Keratinocyte (primary cell): ENCODE measurements around the gene EIF2D. TPM values are rescaled to one million over a fixed set of nuclear protein-coding genes. Genes with fewer than 3 reads are reported as not detected.

ENCODE experiments used
- DNase-seq: peaks from one replicate; pipeline ENCODE4 v3.0.0-alpha.2; 2011; ENCODE audit warnings: low read depth, missing footprints, low spot score
- FAIRE-seq: peaks from 2 replicates; lab custom pipeline; 2011; peaks lifted over from hg19 to GRCh38; lab: Jason Lieb, UNC
- H2AFZ ChIP-seq: 2 replicates; pipeline ENCODE4 v1.6.0; 2012; ENCODE audit warnings: low read length, control low read depth, inconsistent platforms; ENCODE audit not compliant: control insufficient read depth
- H3K27ac ChIP-seq: 2 replicates; pipeline ENCODE4 v1.5.1; 2011; ENCODE audit warnings: low read length; ENCODE audit not compliant: control insufficient read depth, insufficient read depth
- H3K27me3 ChIP-seq: 3 replicates; pipeline ENCODE4 v1.6.0; 2011; ENCODE audit warnings: low read length; ENCODE audit not compliant: control insufficient read depth, insufficient read depth; ENCODE audit errors: extremely low read depth
- H3K36me3 ChIP-seq, 2 experiments: 2 replicates in 1 of 2; 3 replicates in 1 of 2; pipeline ENCODE4 v1.5.1; 2011; ENCODE audit warnings: low read length in 2 of 2, mild to moderate bottlenecking in 1 of 2; ENCODE audit not compliant: control insufficient read depth in 2 of 2, insufficient read depth in 2 of 2; ENCODE audit errors: extremely low read depth in 1 of 2
- H3K4me1 ChIP-seq: 3 replicates; pipeline ENCODE4 v1.5.1; 2011; ENCODE audit warnings: low read length; ENCODE audit not compliant: control insufficient read depth, insufficient read depth; ENCODE audit errors: extremely low read depth
- H3K4me2 ChIP-seq: 3 replicates; pipeline ENCODE4 v1.6.0; 2011; ENCODE audit warnings: low read depth, low read length; ENCODE audit not compliant: control insufficient read depth, insufficient read depth; ENCODE audit errors: extremely low read depth
- H3K4me3 ChIP-seq, 3 experiments: fragments of 200-600 bp in 1 of 3; sonication (generic) in 1 of 3; 2 replicates in 2 of 3; 3 replicates in 1 of 3; pipeline ENCODE4 v1.5.1; 2011 to 2016; ENCODE audit warnings: low read length in 3 of 3, mild to moderate bottlenecking in 3 of 3, control low read depth in 2 of 3, inconsistent platforms in 1 of 3, low read depth in 1 of 3, mixed read lengths in 1 of 3, mixed run types in 1 of 3, moderate library complexity in 1 of 3; ENCODE audit not compliant: control insufficient read depth in 2 of 3, insufficient read depth in 2 of 3; ENCODE audit errors: extremely low read depth in 1 of 3
- H3K79me2 ChIP-seq: 2 replicates; pipeline ENCODE4 v1.6.0; 2012; ENCODE audit warnings: low read length; ENCODE audit not compliant: control insufficient read depth, insufficient read depth
- H3K9ac ChIP-seq: 3 replicates; pipeline ENCODE4 v1.6.0; 2011; ENCODE audit warnings: low read length; ENCODE audit not compliant: control insufficient read depth, insufficient read depth; ENCODE audit errors: extremely low read depth
- H3K9me1 ChIP-seq: 3 replicates; pipeline ENCODE4 v1.6.0; 2011; ENCODE audit warnings: low read length; ENCODE audit not compliant: control insufficient read depth, insufficient read depth; ENCODE audit errors: extremely low read depth
- H3K9me3 ChIP-seq: 2 replicates; pipeline ENCODE4 v1.5.1; 2012; ENCODE audit warnings: low read depth, low read length; ENCODE audit not compliant: control insufficient read depth
- H4K20me1 ChIP-seq: 3 replicates; pipeline ENCODE4 v1.6.0; 2011; ENCODE audit warnings: low read length; ENCODE audit not compliant: control insufficient read depth, insufficient read depth; ENCODE audit errors: extremely low read depth
- CTCF ChIP-seq, 3 experiments: IDR thresholded peaks in 1 of 3; conservative IDR thresholded peaks in 1 of 3; optimal IDR thresholded peaks in 1 of 3; 2 replicates in 2 of 3; 3 replicates in 1 of 3; pipeline versions ENCODE3 to v1.5.1; 2011; ENCODE audit warnings: low read length in 3 of 3, mild to moderate bottlenecking in 3 of 3, moderate library complexity in 2 of 3, control low read depth in 1 of 3, inconsistent platforms in 1 of 3; ENCODE audit not compliant: insufficient read depth in 2 of 3; ENCODE audit errors: extremely low read depth in 1 of 3
- EZH2 ChIP-seq: IDR thresholded peaks from one replicate; pipeline ENCODE4 v1.6.1; 2012; ENCODE audit warnings: inconsistent platforms, mild to moderate bottlenecking, low read length, moderate library complexity
- dilution Hi-C: fragments of 300-500 bp; cut with MboI; formaldehyde crosslinking; loops from one replicate; pipeline ENCODE4 v1.7.0; 2020; ENCODE audit warnings: low sequenced_read_pairs; ENCODE audit not compliant: extremely low pct_ligation_motif_present
- polyA plus RNA-seq, 5 experiments: library from polyadenylated mRNA; depleted of rRNA in 3 of 5; stranded (reverse) in 3 of 5; stranded (forward) in 1 of 5; unstranded in 1 of 5; fragments of >200 nt; gene quantifications; 1 replicate in 1 of 5; 2 replicates in 3 of 5; 3 replicates in 1 of 5; pipeline versions ENCODE4 v1.2.1 to v1.2.3, GENCODE V29; 2011 to 2012; ENCODE audit warnings: missing spikeins in 2 of 5, low read depth in 1 of 5, low replicate concordance in 1 of 5

Gene EIF2D
- polyA plus RNA-seq, 1 donor (not counting 4 experiments of a cell fraction or from before 2014, with no cell fraction given), result 60.6 TPM

- no peaks in the 10 kb centered on the region for H3K79me2 ChIP-seq
- H4K20me1 ChIP-seq, result no peaks in the 10 kb centered on the region
- H3K9ac ChIP-seq, result no peak overlapping the region
- H3K4me1 ChIP-seq, result peaks cover 55% of the 10 kb centered on the region
- no peaks in the 10 kb centered on the region for H3K9me3 ChIP-seq
- FAIRE-seq (peak; percentile 36), DNase-seq (no peak)
- H3K27me3 ChIP-seq, result no peaks in the 10 kb centered on the region
- peak overlapping the region; percentile 30 for H3K27ac ChIP-seq
- H2AFZ ChIP-seq, result no peak overlapping the region
- peak overlapping the region in 1 of 3 experiments; percentile 29 for H3K4me3 ChIP-seq
- peaks cover 2 to 6% of the 10 kb centered on the region in 2 experiments for H3K36me3 ChIP-seq
- H3K4me2 ChIP-seq, result peak overlapping the region; percentile 68
- H3K9me1 ChIP-seq, result no peaks in the 10 kb centered on the region
- TF ChIP-seq CTCF (optimal IDR thresholded peaks at IDR 0.05 in 1 of 3, IDR thresholded peaks at IDR 0.05 in 1 of 3, conservative IDR thresholded peaks at IDR 0.05 in 1 of 3; ENCODE audit: extremely low read depth in 1 of 3, insufficient read depth in 2 of 3, low read length in 3 of 3) (no peak), EZH2 (no peak)
- dilution Hi-C loops, result no loop called here
Measured at GRCh38 chr1:206586501-206587445, 25.5 kb downstream of the EIF2D start.

- H4K20me1 ChIP-seq, result no peaks in the 10 kb centered on the region
- H3K36me3 ChIP-seq, result no peaks in the 10 kb centered on the region
- dilution Hi-C loops, result no loop called here
- no peaks in the 10 kb centered on the region for H3K79me2 ChIP-seq
- H3K27ac ChIP-seq, result no peak overlapping the region
- H3K4me3 ChIP-seq, result no peak overlapping the region
- FAIRE-seq, result no peak
- no peak overlapping the region for H2AFZ ChIP-seq
- DNase-seq, result no peak
- no peaks in the 10 kb centered on the region for H3K9me1 ChIP-seq
- no peaks in the 10 kb centered on the region for H3K27me3 ChIP-seq
- no peak overlapping the region for H3K4me2 ChIP-seq
- no peak for TF ChIP-seq EZH2
- TF ChIP-seq CTCF (optimal IDR thresholded peaks at IDR 0.05 in 1 of 3, IDR thresholded peaks at IDR 0.05 in 1 of 3, conservative IDR thresholded peaks at IDR 0.05 in 1 of 3; ENCODE audit: extremely low read depth in 1 of 3, insufficient read depth in 2 of 3, low read length in 3 of 3), result no peak
- H3K9me3 ChIP-seq, result no peaks in the 10 kb centered on the region
- H3K9ac ChIP-seq, result no peak overlapping the region
- H3K4me1 ChIP-seq, result peaks cover 40% of the 10 kb centered on the region
Measured at GRCh38 chr1:206584683-206585082, 27.6 kb downstream of the EIF2D start.
